Hepatocyte (in vitro differentiated cells): ENCODE measurements around the gene GSS.

Experiments
- EZH2 ChIP-seq: fragments of 200-600 bp; sonication (generic); IDR thresholded peaks from 2 replicates; pipeline ENCODE4 v1.6.1; 2016; ENCODE audit warnings: antibody characterized with exemption, mild to moderate bottlenecking, borderline replicate concordance
- TF ChIP-seq, protein P1 (sequence below): fragments of 200-600 bp; sonication (generic); IDR thresholded peaks from 2 replicates; pipeline ENCODE4 v1.5.1; 2016; ENCODE audit warnings: antibody characterized with exemption, mild to moderate bottlenecking; ENCODE audit not compliant: poor library complexity

DNA sequence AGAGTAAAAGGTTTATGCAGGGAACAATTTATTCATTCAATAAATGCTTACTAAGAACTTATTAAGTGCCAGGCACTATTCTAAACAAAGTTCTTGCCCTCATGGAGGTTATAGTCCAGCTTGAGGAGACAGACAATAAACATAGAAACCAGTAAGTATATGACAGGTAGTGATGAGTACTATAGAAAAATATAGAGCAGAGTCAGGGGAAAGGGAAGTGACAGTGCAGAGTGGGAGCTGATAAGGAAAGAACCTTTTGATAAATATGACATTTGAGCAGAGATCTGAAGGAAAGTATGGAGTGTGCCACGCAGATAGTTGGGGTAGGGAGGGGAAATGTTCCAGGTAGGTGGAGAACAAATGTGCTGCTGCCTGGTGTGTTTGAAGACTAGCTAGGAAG, 67.1 kb downstream of the GSS start:
- TF ChIP-seq, protein P1, sequence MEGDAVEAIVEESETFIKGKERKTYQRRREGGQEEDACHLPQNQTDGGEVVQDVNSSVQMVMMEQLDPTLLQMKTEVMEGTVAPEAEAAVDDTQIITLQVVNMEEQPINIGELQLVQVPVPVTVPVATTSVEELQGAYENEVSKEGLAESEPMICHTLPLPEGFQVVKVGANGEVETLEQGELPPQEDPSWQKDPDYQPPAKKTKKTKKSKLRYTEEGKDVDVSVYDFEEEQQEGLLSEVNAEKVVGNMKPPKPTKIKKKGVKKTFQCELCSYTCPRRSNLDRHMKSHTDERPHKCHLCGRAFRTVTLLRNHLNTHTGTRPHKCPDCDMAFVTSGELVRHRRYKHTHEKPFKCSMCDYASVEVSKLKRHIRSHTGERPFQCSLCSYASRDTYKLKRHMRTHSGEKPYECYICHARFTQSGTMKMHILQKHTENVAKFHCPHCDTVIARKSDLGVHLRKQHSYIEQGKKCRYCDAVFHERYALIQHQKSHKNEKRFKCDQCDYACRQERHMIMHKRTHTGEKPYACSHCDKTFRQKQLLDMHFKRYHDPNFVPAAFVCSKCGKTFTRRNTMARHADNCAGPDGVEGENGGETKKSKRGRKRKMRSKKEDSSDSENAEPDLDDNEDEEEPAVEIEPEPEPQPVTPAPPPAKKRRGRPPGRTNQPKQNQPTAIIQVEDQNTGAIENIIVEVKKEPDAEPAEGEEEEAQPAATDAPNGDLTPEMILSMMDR, result no peak
- no peak for TF ChIP-seq EZH2
